ENCODE data around the gene KIAA1549.

Gene KIAA1549

GRCh38 chr7:138886501-138886917, 94.7 kb downstream of the KIAA1549 start:
- Histone ChIP-seq H3K4me3 (ENCODE audit: low read length) (no peak overlapping the region), H4K20me1 (ENCODE audit: insufficient read depth, low read length) (no peaks in the 10 kb centered on the region), H3K36me3 (replicated peaks; ENCODE audit: low read depth, low read length) (no peaks in the 10 kb centered on the region), H3K9me3 (ENCODE audit: insufficient read depth, low read length) (no peaks in the 10 kb centered on the region), H2AFZ (ENCODE audit: low read depth, low read length) (no peak overlapping the region), H3K27me3 (ENCODE audit: low read depth, low read length) (no peaks in the 10 kb centered on the region), H3K27ac (ENCODE audit: low read length) (no peak overlapping the region), H3K9ac (ENCODE audit: low read length) (no peak overlapping the region), H3K4me1 (ENCODE audit: low read length) (no peaks in the 10 kb centered on the region), H3K79me2 (ENCODE audit: low read length) (no peaks in the 10 kb centered on the region), H3K4me2 (ENCODE audit: low read length) (no peak overlapping the region)
- TF ChIP-seq CTCF (IDR thresholded peaks at IDR 0.05; ENCODE audit: low read depth, low read length): peak; percentile 64
- TF ChIP-seq EZH2phosphoT487 (IDR thresholded peaks at IDR 0.05; ENCODE audit: low read depth): no peak

- H3K27me3 ChIP-seq (ENCODE audit: low read depth, low read length): no peaks in the 10 kb centered on the region
- no peaks in the 10 kb centered on the region for H4K20me1 ChIP-seq (ENCODE audit: insufficient read depth, low read length)
- TF ChIP-seq EZH2phosphoT487 (IDR thresholded peaks at IDR 0.05; ENCODE audit: low read depth) (no peak), CTCF (IDR thresholded peaks at IDR 0.05; ENCODE audit: low read depth, low read length) (no peak)
- H3K4me2 ChIP-seq (ENCODE audit: low read length): no peak overlapping the region
- H3K9me3 ChIP-seq (ENCODE audit: insufficient read depth, low read length): no peaks in the 10 kb centered on the region
- H3K79me2 ChIP-seq (ENCODE audit: low read length): no peaks in the 10 kb centered on the region
- H3K4me1 ChIP-seq (ENCODE audit: low read length): no peaks in the 10 kb centered on the region
- H3K27ac ChIP-seq (ENCODE audit: low read length): no peak overlapping the region
- no peaks in the 10 kb centered on the region for H3K36me3 ChIP-seq (replicated peaks; ENCODE audit: low read depth, low read length)
- H2AFZ ChIP-seq (ENCODE audit: low read depth, low read length): no peak overlapping the region
- no peak overlapping the region for H3K4me3 ChIP-seq (ENCODE audit: low read length)
- no peak overlapping the region for H3K9ac ChIP-seq (ENCODE audit: low read length)
These were observed 95.6 kb downstream of the KIAA1549 start for GRCh38 chr7:138885383-138886147.

- Histone ChIP-seq H2AFZ (ENCODE audit: low read depth, low read length) (no peak overlapping the region), H3K9me3 (ENCODE audit: insufficient read depth, low read length) (no peaks in the 10 kb centered on the region), H3K9ac (ENCODE audit: low read length) (no peak overlapping the region), H3K27me3 (ENCODE audit: low read depth, low read length) (no peaks in the 10 kb centered on the region), H3K36me3 (replicated peaks; ENCODE audit: low read depth, low read length) (no peaks in the 10 kb centered on the region), H3K4me3 (ENCODE audit: low read length) (no peak overlapping the region), H3K27ac (ENCODE audit: low read length) (no peak overlapping the region), H3K4me2 (ENCODE audit: low read length) (no peak overlapping the region), H3K4me1 (ENCODE audit: low read length) (no peaks in the 10 kb centered on the region), H4K20me1 (ENCODE audit: insufficient read depth, low read length) (no peaks in the 10 kb centered on the region), H3K79me2 (ENCODE audit: low read length) (no peaks in the 10 kb centered on the region)
- TF ChIP-seq CTCF (IDR thresholded peaks at IDR 0.05; ENCODE audit: low read depth, low read length) (no peak), EZH2phosphoT487 (IDR thresholded peaks at IDR 0.05; ENCODE audit: low read depth) (no peak)
These were observed 98.9 kb downstream of the KIAA1549 start for GRCh38 chr7:138882249-138882648.

- Histone ChIP-seq H3K4me3 (ENCODE audit: low read length) (no peak overlapping the region), H3K27ac (ENCODE audit: low read length) (no peak overlapping the region), H2AFZ (ENCODE audit: low read depth, low read length) (no peak overlapping the region), H3K4me2 (ENCODE audit: low read length) (no peak overlapping the region), H3K79me2 (ENCODE audit: low read length) (no peaks in the 10 kb centered on the region), H3K9ac (ENCODE audit: low read length) (no peak overlapping the region), H4K20me1 (ENCODE audit: insufficient read depth, low read length) (no peaks in the 10 kb centered on the region), H3K36me3 (replicated peaks; ENCODE audit: low read depth, low read length) (no peaks in the 10 kb centered on the region), H3K27me3 (ENCODE audit: low read depth, low read length) (no peaks in the 10 kb centered on the region), H3K9me3 (ENCODE audit: insufficient read depth, low read length) (no peaks in the 10 kb centered on the region), H3K4me1 (ENCODE audit: low read length) (no peaks in the 10 kb centered on the region)
- TF ChIP-seq CTCF (IDR thresholded peaks at IDR 0.05; ENCODE audit: low read depth, low read length) (no peak), EZH2phosphoT487 (IDR thresholded peaks at IDR 0.05; ENCODE audit: low read depth) (no peak)
These were observed 99.5 kb downstream of the KIAA1549 start for GRCh38 chr7:138881579-138882188.

Data from OCI-LY3 (cell line).